Spleen (tissue), 7 donors: ENCODE data around the gene ZNF385D.

Experiments used
- CTCF ChIP-seq, 11 experiments: fragments of 200-600 bp in 7 of 11; fragments of 450-650 bp in 4 of 11; sonication (generic) in 4 of 11; IDR thresholded peaks in 8 of 11; conservative IDR thresholded peaks in 3 of 11; 1 replicate in 7 of 11; 2 replicates in 4 of 11; pipeline versions ENCODE4 v1.4.0 to v1.8.0; 2016 to 2021; ENCODE audit warnings: antibody characterized with exemption in 11 of 11, inconsistent platforms in 4 of 11, mild to moderate bottlenecking in 1 of 11
- POLR2A ChIP-seq, 3 donors: fragments of 450-650 bp; IDR thresholded peaks; one replicate each; pipeline ENCODE4 v1.5.1; 2017; ENCODE audit warnings: antibody characterized with exemption in 3 of 3, mild to moderate bottlenecking in 1 of 3
- donor health status: DM: no; HTN: no; CAD: no; lungs with moderate emphysema.
- donor health status: DM: no; HTN: no; CAD: no.
- donor health status: DM: no; HTN: no; CAD: no.

- TF ChIP-seq CTCF (IDR thresholded peaks at IDR 0.05 in 8 of 11, conservative IDR thresholded peaks at IDR 0.05 in 3 of 11): no peak
- no peak for TF ChIP-seq POLR2A (IDR thresholded peaks at IDR 0.05)
These were observed 273.3 kb downstream of the ZNF385D start for GRCh38 chr3:21477541-21478288.
